Activated T-cell treated with anti-CD3 and anti-CD28 coated beads, Interleukin-2, amount 50 U/mL, for 24 hours (primary cell): ENCODE data around the gene BCCIP.

ENCODE experiments used
- DNase-seq: peaks from one replicate; pipeline ENCODE4 v3.0.0-alpha.2; 2020
- H3K27ac Mint-ChIP-seq: 2 replicates; pipeline ENCODE4 v1.8.0; 2020; ENCODE audit warnings: mild to moderate bottlenecking, mixed read lengths
- H3K27me3 Mint-ChIP-seq: 2 replicates; pipeline ENCODE4 v1.8.0; 2020; ENCODE audit warnings: mixed read lengths
- H3K36me3 Mint-ChIP-seq: 2 replicates; pipeline ENCODE4 v1.8.0; 2020; ENCODE audit warnings: low read depth, mixed read lengths
- H3K4me1 Mint-ChIP-seq: 2 replicates; pipeline ENCODE4 v1.8.0; 2020; ENCODE audit warnings: low read depth, mixed read lengths
- H3K4me3 Mint-ChIP-seq: 2 replicates; pipeline ENCODE4 v1.8.0; 2020; ENCODE audit warnings: mild to moderate bottlenecking, moderate library complexity, mixed read lengths
- H3K9me3 Mint-ChIP-seq: 2 replicates; pipeline ENCODE4 v1.8.0; 2020; ENCODE audit warnings: mixed read lengths

Gene BCCIP

GRCh38 chr10:125880719-125881118, 57.4 kb downstream of the BCCIP start:
- no peak overlapping the region for H3K27ac Mint-ChIP-seq
- H3K4me1 Mint-ChIP-seq, result no peaks in the 10 kb centered on the region
- no peak overlapping the region for H3K4me3 Mint-ChIP-seq
- no peaks in the 10 kb centered on the region for H3K27me3 Mint-ChIP-seq
- peaks cover 33% of the 10 kb centered on the region for H3K36me3 Mint-ChIP-seq
- no peak for DNase-seq
- H3K9me3 Mint-ChIP-seq, result peaks cover 10% of the 10 kb centered on the region

- no peaks in the 10 kb centered on the region for H3K27me3 Mint-ChIP-seq
- H3K36me3 Mint-ChIP-seq, result peaks cover 29% of the 10 kb centered on the region
- no peak within 1 kb of the TSS for H3K27ac Mint-ChIP-seq
- H3K4me3 Mint-ChIP-seq, result no peak within 1 kb of the TSS
- H3K4me1 Mint-ChIP-seq, result no peaks in the 10 kb centered on the region
- no peak for DNase-seq
- H3K9me3 Mint-ChIP-seq, result peaks cover 7% of the 10 kb centered on the region
Observed at GRCh38 chr10:125881192-125881591, 57.8 kb downstream of the BCCIP start, which contains the start of gene DHX32. TSS of gene DHX32 (minus strand) at chr10:125881292. CDS start at chr10:125880824, 468 bp downstream.

DNA sequence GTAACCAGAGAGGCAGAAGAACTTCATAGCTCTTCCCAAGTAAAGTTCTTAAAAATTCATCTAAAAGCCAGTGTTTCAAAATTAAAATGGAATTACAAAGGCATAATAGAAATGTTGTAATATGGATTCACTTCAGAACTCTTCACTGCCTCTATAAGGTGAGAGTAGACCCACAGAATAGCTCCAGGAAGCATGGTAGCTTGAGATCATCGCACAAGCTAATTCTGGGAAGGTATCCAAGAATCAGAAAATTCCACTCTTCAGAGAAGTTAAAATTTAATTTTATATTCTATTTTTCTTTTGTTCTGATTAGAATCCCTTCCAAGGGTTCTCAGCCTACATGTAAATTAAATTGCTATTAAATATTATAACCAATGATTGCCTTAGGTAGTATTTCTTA, 59.2 kb downstream of the BCCIP start:
- Mint-ChIP-seq H3K4me1 (no peaks in the 10 kb centered on the region), H3K4me3 (no peak overlapping the region), H3K27me3 (no peaks in the 10 kb centered on the region), H3K27ac (no peak overlapping the region), H3K36me3 (peaks cover 17% of the 10 kb centered on the region), H3K9me3 (no peaks in the 10 kb centered on the region)
- DNase-seq, result no peak

DNA sequence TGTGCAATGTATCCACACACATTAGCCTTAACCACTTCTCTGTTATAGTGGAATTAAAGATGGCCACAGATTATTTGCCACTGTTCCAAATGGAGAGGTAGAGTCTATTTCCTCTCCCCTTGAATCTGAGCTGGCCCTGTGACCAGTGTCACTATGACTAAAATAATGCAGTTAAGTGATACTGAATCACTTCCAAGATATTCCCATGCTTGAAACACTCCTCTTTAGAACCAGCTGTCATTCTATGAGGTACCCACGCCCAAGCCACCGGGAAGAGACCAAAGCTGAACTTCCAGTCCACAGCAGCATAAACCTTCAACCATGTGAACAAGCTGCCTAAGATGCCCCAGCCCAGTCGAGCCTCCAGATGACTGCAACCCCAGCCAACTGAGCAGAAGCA, 59.9 kb downstream of the BCCIP start:
- no peaks in the 10 kb centered on the region for H3K27me3 Mint-ChIP-seq
- peaks cover 16% of the 10 kb centered on the region for H3K36me3 Mint-ChIP-seq
- H3K9me3 Mint-ChIP-seq, result no peaks in the 10 kb centered on the region
- H3K4me3 Mint-ChIP-seq, result no peak overlapping the region
- H3K27ac Mint-ChIP-seq, result no peak overlapping the region
- no peak for DNase-seq
- no peaks in the 10 kb centered on the region for H3K4me1 Mint-ChIP-seq
